GM12878 (cell line): ENCODE measurements around the gene DNAI2. TPM values are rescaled to one million over a fixed set of nuclear protein-coding genes. Genes with fewer than 3 reads are reported as not detected.

Source experiments
- ATAC-seq: fragments of 200-7000 bp; cut with Tn5 transposase; 3 replicates; pipeline ENCODE4 v1.9.1; 2020; ENCODE audit warnings: mild to moderate bottlenecking, moderate library complexity
- BruUV-seq: library from RNA; stranded (reverse); fragments of 400-500 nt; replicated peaks from 2 replicates; lab custom pipeline; 2021; lab: Mats Ljungman, UMichigan
- CTCF ChIA-PET: fragments of 300-600 bp; sonication (Branson Sonifier 250); formaldehyde crosslinking; extraction: SDS; loops from one replicate; lab custom pipeline; 2021; ENCODE audit warnings: inconsistent platforms; lab: Yijun Ruan, JAX
- POLR2A ChIA-PET: fragments of 350-600 bp; formaldehyde crosslinking; extraction: SDS; loops from one replicate; lab custom pipeline; 2021; ENCODE audit warnings: inconsistent platforms; lab: Charles Lee
- RAD21 ChIA-PET: fragments of 300-600 bp; sonication (Branson Sonifier 250); formaldehyde crosslinking; loops from one replicate; lab custom pipeline; 2023; ENCODE audit warnings: antibody characterized with exemption; ENCODE audit not compliant: unreplicated experiment; lab: Charles Lee
- SMC1A ChIA-PET: fragments of 300-600 bp; sonication (Branson Sonifier 250); formaldehyde crosslinking; loops from one replicate; lab custom pipeline; 2023; ENCODE audit not compliant: unreplicated experiment, uncharacterized antibody; lab: Charles Lee
- DNase-seq: peaks from one replicate; pipeline ENCODE4 v3.0.0-alpha.2; 2011; ENCODE audit warnings: low read depth, low spot score
- FAIRE-seq: peaks from 3 replicates; lab custom pipeline; 2011; peaks lifted over from hg19 to GRCh38; lab: Jason Lieb, UNC
- H2AFZ ChIP-seq: 2 replicates; pipeline ENCODE4 v1.6.0; 2011; ENCODE audit warnings: low read depth, low read length, control low read depth; ENCODE audit not compliant: control insufficient read depth
- H3K27ac ChIP-seq: 2 replicates; pipeline ENCODE4 v1.5.1; 2011; ENCODE audit warnings: control low read depth; ENCODE audit not compliant: control insufficient read depth, insufficient read depth
- H3K27me3 ChIP-seq, 2 experiments: replicated peaks in 1 of 2; 2 replicates each; pipeline versions ENCODE4 v1.6.0 to v1.6.1; 2011; ENCODE audit warnings: low read length in 1 of 2; ENCODE audit not compliant: control insufficient read depth in 2 of 2, insufficient read depth in 2 of 2
- H3K36me3 ChIP-seq, 2 experiments: 2 replicates each; pipeline ENCODE4 v1.5.1; 2011; ENCODE audit warnings: low read length in 1 of 2; ENCODE audit not compliant: control insufficient read depth in 2 of 2, insufficient read depth in 2 of 2
- H3K4me1 ChIP-seq: 2 replicates; pipeline ENCODE4 v1.6.1; 2011; ENCODE audit warnings: mild to moderate bottlenecking, low read length, moderate library complexity, mixed read lengths; ENCODE audit not compliant: control insufficient read depth, insufficient read depth
- H3K4me2 ChIP-seq: 2 replicates; pipeline ENCODE4 v1.6.0; 2011; ENCODE audit warnings: control low read depth; ENCODE audit not compliant: control insufficient read depth, insufficient read depth
- H3K4me3 ChIP-seq: fragments of 200-600 bp; sonication (generic); 2 replicates; pipeline ENCODE4 v1.5.1; 2016
- H3K79me2 ChIP-seq: 2 replicates; pipeline ENCODE4 v1.6.0; 2011; ENCODE audit warnings: low read length; ENCODE audit not compliant: control insufficient read depth, insufficient read depth
- H3K9ac ChIP-seq: 2 replicates; pipeline ENCODE4 v1.8.0; 2011; ENCODE audit warnings: low read length, control low read depth, mixed read lengths; ENCODE audit not compliant: control insufficient read depth, insufficient read depth
- H3K9me3 ChIP-seq: replicated peaks from 3 replicates; pipeline ENCODE4 v1.5.1; 2011; ENCODE audit warnings: mild to moderate bottlenecking, low read length; ENCODE audit not compliant: control insufficient read depth, insufficient read depth
- H4K20me1 ChIP-seq: 2 replicates; pipeline ENCODE4 v1.6.0; 2011; ENCODE audit not compliant: control insufficient read depth, insufficient read depth
- EED ChIP-seq: sonication (generic); IDR thresholded peaks from 2 replicates; pipeline ENCODE4 v1.6.1; 2016; ENCODE audit warnings: antibody characterized with exemption, low read depth
- HCFC1 ChIP-seq: fragments of 150-350 bp; IDR thresholded peaks from 2 replicates; pipeline ENCODE4 v1.6.1; 2014; ENCODE audit warnings: low read length
- RB1 ChIP-seq: fragments of 450-650 bp; formaldehyde crosslinking; IDR thresholded peaks from 2 replicates; pipeline ENCODE4 v1.6.1; 2017; ENCODE audit warnings: mild to moderate bottlenecking, borderline replicate concordance
- TCF7 ChIP-seq: IDR thresholded peaks from 2 replicates; pipeline ENCODE4 v1.6.1; 2014; ENCODE audit warnings: antibody characterized with exemption, borderline replicate concordance
- WGBS: methylation state at CpG from one replicate; pipeline ENCODE4 v1.1.6; 2016; ENCODE audit warnings: low lambda C conversion rate; ENCODE audit not compliant: insufficient replicate concordance, insufficient coverage; ENCODE audit errors: missing lambda C conversion rate; 5-methylcytosine and 5-hydroxymethylcytosine counted together
- in situ Hi-C: fragments of 300-500 bp; cut with MboI; formaldehyde crosslinking; loops from 9 replicates; pipeline ENCODE4 v1.14.3; 2018; ENCODE audit warnings: mixed read lengths
- intact Hi-C: fragments of 100-400 bp; cut with micrococcal nuclease; formaldehyde crosslinking; loops from one replicate; pipeline ENCODE4 v1.14.2; 2022; ENCODE audit not compliant: unreplicated experiment
- polyA plus RNA-seq, 11 experiments: library from polyadenylated mRNA; depleted of rRNA in 4 of 11; unstranded in 6 of 11; stranded (reverse) in 5 of 11; fragments of >200 nt; fragmentation: Nextera tagmentation in 4 of 11; fragmentation: Illumina TruSeq in 1 of 11; extraction: Ambion mirVana in 4 of 11; extraction: Trizol in 1 of 11; gene quantifications; 1 replicate in 1 of 11; 2 replicates in 10 of 11; pipeline versions ENCODE4 v1.2.1 to v1.2.3, GENCODE V29; 2011 to 2016; ENCODE audit warnings: inconsistent platforms in 2 of 11, missing spikeins in 2 of 11, low read depth in 1 of 11
- total RNA-seq, 4 experiments: library from RNA; depleted of rRNA in 3 of 4; stranded (reverse); fragments of >200 nt in 3 of 4; fragmentation: Illumina TruSeq in 1 of 4; extraction: Trizol in 1 of 4; gene quantifications; 2 replicates each; pipeline versions ENCODE4 v1.2.1 to v1.2.3, GENCODE V29; 2013 to 2021
- TF ChIP-seq, protein P1 (sequence below): IDR thresholded peaks from 2 replicates; pipeline ENCODE4 v1.6.1; 2011; ENCODE audit warnings: borderline replicate concordance, low read depth, mild to moderate bottlenecking, moderate library complexity, low read length; ENCODE audit not compliant: insufficient read depth, poor library complexity, severe bottlenecking
- TF ChIP-seq, protein P2 (sequence below), 3 experiments: IDR thresholded peaks in 2 of 3; conservative IDR thresholded peaks in 1 of 3; 2 replicates each; pipeline ENCODE4 v1.5.1; 2011; ENCODE audit warnings: low read depth in 3 of 3, low read length in 3 of 3, mild to moderate bottlenecking in 3 of 3, control low read depth in 2 of 3, moderate library complexity in 2 of 3, inconsistent platforms in 1 of 3, mixed read lengths in 1 of 3; ENCODE audit not compliant: control insufficient read depth in 2 of 3, insufficient read depth in 1 of 3; ENCODE audit errors: extremely low read depth in 1 of 3
- TF ChIP-seq, protein P3 (sequence below): fragments of 450-650 bp; IDR thresholded peaks from 2 replicates; pipeline ENCODE4 v1.6.1; 2018; ENCODE audit warnings: borderline replicate concordance, mild to moderate bottlenecking; ENCODE audit not compliant: partially characterized antibody

Gene DNAI2
- total and polyA plus RNA-seq, 10 of the 15 experiments (the other 5 are each of a cell fraction or from before 2014, with no cell fraction given) = 0.04 to 1.8 (median 0.13) TPM

DNA sequence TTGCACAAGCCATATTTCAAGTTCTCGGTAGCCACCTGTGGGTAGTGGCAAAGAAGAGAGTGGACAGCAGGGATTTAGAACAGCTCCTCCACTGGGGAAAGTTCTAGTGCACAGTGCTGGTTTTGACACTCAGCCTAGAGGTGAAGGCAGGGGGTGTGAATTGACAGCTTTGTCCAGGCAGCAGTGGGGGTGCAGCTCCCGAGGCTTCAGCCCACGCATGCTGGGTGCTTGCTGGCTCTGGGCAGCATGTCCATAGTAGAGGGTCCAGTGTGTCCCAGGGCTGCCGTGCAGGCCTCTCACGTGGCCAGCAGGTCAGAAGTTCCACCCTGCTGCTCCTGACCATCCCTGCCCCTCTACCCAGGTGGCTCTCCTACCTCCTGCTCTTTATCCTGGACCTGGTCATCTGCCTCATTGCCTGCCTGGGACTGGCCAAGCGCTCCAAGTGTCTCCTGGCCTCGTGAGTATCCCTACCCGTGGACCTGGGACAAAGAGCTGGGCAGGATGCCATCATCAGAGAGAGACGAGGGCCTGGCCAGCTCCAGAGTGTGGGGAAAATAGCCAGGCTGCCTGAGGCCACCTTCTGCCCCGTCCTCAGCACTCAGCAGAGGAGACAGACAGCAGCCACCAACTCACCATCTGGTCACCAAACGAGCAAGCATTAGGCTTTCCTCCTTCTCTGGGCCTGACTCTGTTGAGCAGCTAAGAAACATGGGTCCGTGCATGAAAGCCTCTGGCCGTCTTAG, 30.9 kb upstream of the DNAI2 start:
- H3K9ac ChIP-seq = no peak overlapping the region
- H3K36me3 ChIP-seq = peaks cover 0 to 2% of the 10 kb centered on the region in 2 experiments; a peak in 2 of 4 replicates
- DNase-seq (no peak), FAIRE-seq (no peak)
- ChIA-PET RAD21 (no interaction called here), SMC1A (no interaction called here), CTCF (interaction anchor here (0.6 to 1.0 kb wide), 2 partner anchors 360 to 996 kb away, joined by 3 read pairs; no protein-coding TSS in a partner anchor)
- H4K20me1 ChIP-seq = no peaks in the 10 kb centered on the region
- in situ Hi-C loops = no loop called here
- no TSS peak for BruUV-seq
- no peak overlapping the region for H3K4me2 ChIP-seq
- H3K27ac ChIP-seq = no peak overlapping the region
- H3K4me3 ChIP-seq = no peak overlapping the region
- H3K79me2 ChIP-seq = no peaks in the 10 kb centered on the region
- no peaks in the 10 kb centered on the region; the same call in 2 of the 3 replicates for H3K9me3 ChIP-seq
- no peaks in the 10 kb centered on the region for H3K27me3 ChIP-seq
- TF ChIP-seq TCF7 = no peak
- no peak for TF ChIP-seq RB1
- TF ChIP-seq, protein P1, sequence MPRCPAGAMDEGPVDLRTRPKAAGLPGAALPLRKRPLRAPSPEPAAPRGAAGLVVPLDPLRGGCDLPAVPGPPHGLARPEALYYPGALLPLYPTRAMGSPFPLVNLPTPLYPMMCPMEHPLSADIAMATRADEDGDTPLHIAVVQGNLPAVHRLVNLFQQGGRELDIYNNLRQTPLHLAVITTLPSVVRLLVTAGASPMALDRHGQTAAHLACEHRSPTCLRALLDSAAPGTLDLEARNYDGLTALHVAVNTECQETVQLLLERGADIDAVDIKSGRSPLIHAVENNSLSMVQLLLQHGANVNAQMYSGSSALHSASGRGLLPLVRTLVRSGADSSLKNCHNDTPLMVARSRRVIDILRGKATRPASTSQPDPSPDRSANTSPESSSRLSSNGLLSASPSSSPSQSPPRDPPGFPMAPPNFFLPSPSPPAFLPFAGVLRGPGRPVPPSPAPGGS = no peak
- no peak for TF ChIP-seq HCFC1
- TF ChIP-seq, all 136 proteins: peak for 0
- POLR2A ChIA-PET = no interaction called here
- intact Hi-C loops = no loop called here
- Histone ChIP-seq H2AFZ (no peak overlapping the region), H3K4me1 (no peaks in the 10 kb centered on the region)
- 25% methylated on average over 13 of the region's 13 CpGs for WGBS
- ATAC-seq = no peak

DNA sequence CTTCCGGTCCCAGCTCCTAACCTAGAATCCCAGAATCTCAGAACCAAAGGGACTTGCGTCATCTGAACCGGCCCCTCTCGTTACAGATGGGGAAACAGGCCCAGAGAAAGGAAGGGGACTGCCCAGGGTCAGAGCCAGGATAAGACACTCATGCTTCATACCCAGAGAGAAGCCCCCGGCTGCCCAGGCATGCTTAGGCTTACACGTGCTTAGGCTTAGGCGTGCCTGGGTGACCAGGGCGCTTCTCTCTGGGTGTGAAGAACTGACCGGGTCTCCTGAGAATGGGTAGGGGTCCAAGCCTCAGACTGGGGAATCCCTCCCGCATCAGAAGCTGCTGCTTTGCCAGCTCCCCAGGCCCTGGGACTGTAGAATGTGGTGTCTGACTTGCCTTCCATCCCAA, 29.9 kb upstream of the DNAI2 start:
- SMC1A ChIA-PET = no interaction called here
- no peaks in the 10 kb centered on the region for H4K20me1 ChIP-seq
- peaks cover 0 to 2% of the 10 kb centered on the region in 2 experiments; a peak in 2 of 4 replicates for H3K36me3 ChIP-seq
- no peak overlapping the region for H3K9ac ChIP-seq
- no peak overlapping the region for H3K4me2 ChIP-seq
- H3K79me2 ChIP-seq = no peaks in the 10 kb centered on the region
- H3K4me3 ChIP-seq = no peak overlapping the region
- FAIRE-seq = no peak
- H3K9me3 ChIP-seq = no peaks in the 10 kb centered on the region; the same call in 2 of the 3 replicates
- no peak for DNase-seq
- intact Hi-C loops = no loop called here
- RAD21 ChIA-PET = no interaction called here
- in situ Hi-C loops = no loop called here
- POLR2A ChIA-PET = no interaction called here
- CTCF ChIA-PET = interaction anchor here (1.0 kb wide), 1 partner anchor 359 kb away, joined by 3 read pairs; no protein-coding TSS in a partner anchor
- no peak overlapping the region for H3K27ac ChIP-seq
- H2AFZ ChIP-seq = no peak overlapping the region
- 78% methylated on average over 10 of the region's 10 CpGs for WGBS
- BruUV-seq = no TSS peak
- H3K27me3 ChIP-seq = no peaks in the 10 kb centered on the region
- ATAC-seq = no peak
- no peaks in the 10 kb centered on the region for H3K4me1 ChIP-seq
- TF ChIP-seq, protein P2, sequence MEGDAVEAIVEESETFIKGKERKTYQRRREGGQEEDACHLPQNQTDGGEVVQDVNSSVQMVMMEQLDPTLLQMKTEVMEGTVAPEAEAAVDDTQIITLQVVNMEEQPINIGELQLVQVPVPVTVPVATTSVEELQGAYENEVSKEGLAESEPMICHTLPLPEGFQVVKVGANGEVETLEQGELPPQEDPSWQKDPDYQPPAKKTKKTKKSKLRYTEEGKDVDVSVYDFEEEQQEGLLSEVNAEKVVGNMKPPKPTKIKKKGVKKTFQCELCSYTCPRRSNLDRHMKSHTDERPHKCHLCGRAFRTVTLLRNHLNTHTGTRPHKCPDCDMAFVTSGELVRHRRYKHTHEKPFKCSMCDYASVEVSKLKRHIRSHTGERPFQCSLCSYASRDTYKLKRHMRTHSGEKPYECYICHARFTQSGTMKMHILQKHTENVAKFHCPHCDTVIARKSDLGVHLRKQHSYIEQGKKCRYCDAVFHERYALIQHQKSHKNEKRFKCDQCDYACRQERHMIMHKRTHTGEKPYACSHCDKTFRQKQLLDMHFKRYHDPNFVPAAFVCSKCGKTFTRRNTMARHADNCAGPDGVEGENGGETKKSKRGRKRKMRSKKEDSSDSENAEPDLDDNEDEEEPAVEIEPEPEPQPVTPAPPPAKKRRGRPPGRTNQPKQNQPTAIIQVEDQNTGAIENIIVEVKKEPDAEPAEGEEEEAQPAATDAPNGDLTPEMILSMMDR (IDR thresholded peaks at IDR 0.05 in 2 of 3, conservative IDR thresholded peaks at IDR 0.05 in 1 of 3; ENCODE audit: control insufficient read depth in 2 of 3, extremely low read depth in 1 of 3, insufficient read depth in 1 of 3, low read depth in 3 of 3, low read length in 3 of 3) = no peak
- TF ChIP-seq EED = no peak
- TF ChIP-seq, protein P3, sequence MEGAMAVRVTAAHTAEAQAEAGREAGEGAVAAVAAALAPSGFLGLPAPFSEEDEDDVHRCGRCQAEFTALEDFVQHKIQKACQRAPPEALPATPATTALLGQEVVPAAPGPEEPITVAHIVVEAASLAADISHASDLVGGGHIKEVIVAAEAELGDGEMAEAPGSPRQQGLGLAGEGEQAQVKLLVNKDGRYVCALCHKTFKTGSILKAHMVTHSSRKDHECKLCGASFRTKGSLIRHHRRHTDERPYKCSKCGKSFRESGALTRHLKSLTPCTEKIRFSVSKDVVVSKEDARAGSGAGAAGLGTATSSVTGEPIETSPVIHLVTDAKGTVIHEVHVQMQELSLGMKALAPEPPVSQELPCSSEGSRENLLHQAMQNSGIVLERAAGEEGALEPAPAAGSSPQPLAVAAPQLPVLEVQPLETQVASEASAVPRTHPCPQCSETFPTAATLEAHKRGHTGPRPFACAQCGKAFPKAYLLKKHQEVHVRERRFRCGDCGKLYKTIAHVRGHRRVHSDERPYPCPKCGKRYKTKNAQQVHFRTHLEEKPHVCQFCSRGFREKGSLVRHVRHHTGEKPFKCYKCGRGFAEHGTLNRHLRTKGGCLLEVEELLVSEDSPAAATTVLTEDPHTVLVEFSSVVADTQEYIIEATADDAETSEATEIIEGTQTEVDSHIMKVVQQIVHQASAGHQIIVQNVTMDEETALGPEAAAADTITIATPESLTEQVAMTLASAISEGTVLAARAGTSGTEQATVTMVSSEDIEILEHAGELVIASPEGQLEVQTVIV = no peak
